NCI-H446 treated with DMSO at 0.1 percent for 48 hours (cell line): Measurements from ENCODE around the gene ZNF117.
"Not testable (repeated sequence)": the region's sequence is repeated elsewhere in the genome, so short reads cannot be mapped to it uniquely, and the experiment has no call there.

Experiments
- DNase-seq: peaks from one replicate; lab custom pipeline; 2025; lab: John Stamatoyannopoulos, UW

Gene ZNF117

DNA sequence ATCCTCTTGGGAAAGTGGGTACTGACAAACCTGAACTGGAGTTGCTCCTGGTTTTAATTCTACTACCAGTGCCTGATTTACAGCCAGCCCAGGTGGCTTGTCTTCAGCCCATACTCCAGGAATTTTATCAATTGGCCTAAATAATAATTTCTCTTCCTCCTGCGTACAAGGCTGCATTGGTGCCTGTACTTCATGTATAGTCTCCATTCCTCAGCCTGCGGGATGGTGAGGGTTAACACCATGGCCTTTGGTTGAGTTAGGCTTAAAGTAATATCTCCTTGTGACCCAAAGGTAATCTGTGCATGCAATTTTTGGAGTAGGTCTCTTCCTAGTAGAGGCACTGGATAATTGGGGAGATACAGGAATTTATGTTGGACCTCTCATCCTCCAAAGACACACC is 5.5 kb upstream of the ZNF117 start:
- DNase-seq, result no peak

DNA sequence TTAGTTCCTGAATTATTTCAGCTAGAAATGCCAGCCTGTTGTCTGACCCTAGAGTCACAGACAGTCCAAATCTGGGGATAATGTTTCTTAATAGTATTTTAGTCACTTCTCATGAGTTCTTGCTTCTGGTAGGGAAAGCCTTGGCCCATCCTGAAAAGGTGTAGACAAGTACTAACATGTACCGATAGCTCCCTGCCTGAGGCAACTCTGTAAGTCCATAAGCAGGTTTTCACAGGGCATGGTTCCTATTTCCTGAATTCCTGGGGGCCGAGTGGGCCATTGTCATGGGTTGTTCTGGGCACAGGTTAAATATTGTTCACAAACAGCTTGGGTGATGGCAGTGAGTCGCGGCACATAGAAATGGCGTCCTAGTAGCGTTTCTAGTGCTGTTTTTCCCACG is 3.1 kb upstream of the ZNF117 start:
- no peak for DNase-seq

DNA sequence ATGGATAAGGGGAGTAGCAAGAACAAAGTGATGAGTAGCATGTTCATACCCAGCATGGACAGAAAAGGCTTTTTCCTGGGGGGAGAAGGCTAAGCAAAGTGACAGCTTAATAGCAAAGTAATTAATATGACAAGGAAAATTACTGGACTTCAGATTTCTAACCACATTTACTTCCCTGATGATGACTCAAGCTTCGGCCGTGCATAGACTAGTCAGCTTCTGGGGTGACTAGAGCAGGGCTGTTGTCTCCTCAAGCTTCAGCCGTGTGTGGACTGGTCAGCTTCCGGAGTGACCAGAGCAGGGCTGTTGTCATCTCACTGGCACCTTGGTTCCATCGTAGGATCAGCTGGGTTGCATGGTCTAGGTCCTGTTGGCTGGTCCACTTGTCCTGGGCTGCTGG is 2.1 kb upstream of the ZNF117 start:
- no peak for DNase-seq

DNA sequence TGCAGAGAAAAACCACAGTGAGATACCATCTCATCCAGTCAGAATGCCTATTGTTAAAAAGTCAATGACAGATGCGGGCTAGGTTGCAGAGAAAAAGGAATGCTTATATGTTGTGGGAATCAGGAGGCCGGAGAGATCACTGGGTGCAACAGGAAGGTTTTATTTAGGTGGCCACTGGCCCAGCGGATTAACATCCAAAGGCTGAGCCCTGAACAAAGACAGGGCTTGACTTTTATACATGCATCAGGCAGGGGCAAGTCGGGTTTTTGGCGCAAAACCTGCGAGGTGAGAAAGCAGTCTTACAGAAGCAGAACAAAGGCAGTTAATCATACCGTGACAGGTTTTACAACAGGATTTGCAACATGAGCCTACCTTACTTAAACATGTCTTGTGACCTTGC is 620 bp downstream of the ZNF117 start:
- no peak for DNase-seq

DNA sequence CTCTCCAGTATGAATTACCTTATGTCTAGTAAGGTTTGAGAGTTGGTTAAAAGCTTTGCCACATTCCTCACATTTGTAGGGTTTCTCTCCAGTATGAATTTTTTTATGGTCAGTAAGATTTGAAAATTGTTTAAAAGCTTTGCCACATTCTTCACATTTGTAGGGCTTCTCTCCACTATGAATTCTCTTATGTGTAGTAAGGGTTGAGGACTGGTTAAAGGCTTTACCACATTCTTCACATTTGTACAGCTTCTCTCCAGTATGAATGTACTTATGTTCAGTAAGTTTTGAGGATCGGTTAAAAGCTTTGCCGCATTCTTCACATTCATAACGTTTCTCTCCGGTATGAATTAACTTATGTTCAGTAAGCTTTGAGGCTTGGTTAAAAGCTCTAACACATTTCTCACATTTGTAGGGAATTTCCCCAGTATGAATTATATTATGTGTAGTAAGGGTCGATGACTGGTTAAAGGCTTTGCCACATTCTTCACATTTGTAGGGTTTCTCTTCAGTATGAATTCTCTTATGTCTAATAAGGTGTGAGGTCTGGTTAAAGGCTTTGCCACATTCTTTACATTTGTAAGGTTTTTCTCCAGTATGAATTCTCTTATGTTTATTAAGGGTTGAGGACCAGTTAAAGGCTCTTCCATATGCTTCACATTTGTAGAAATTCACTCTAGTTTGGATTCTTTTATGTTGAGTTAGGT is 12.2 kb downstream of the ZNF117 start:
- DNase-seq, result no peak

DNA sequence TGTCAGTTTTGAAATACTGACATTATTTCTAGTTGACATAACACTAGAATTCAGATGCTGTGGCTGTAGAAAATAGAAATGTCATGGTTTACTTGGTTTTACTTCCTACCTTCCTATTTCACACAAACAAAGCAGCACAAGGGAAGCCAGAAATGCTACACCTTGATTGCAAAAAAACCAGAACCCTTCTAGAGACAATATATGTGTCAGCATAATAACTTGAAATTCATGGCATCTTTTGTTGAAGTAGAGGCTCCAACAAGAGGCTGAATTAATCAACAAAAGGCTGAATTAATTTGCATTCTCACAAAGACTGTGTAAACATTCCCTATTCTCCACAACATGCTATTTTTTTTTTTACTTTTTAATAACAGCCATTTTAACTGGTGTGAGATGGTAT is 25.2 kb downstream of the ZNF117 start:
- no peak for DNase-seq

DNA sequence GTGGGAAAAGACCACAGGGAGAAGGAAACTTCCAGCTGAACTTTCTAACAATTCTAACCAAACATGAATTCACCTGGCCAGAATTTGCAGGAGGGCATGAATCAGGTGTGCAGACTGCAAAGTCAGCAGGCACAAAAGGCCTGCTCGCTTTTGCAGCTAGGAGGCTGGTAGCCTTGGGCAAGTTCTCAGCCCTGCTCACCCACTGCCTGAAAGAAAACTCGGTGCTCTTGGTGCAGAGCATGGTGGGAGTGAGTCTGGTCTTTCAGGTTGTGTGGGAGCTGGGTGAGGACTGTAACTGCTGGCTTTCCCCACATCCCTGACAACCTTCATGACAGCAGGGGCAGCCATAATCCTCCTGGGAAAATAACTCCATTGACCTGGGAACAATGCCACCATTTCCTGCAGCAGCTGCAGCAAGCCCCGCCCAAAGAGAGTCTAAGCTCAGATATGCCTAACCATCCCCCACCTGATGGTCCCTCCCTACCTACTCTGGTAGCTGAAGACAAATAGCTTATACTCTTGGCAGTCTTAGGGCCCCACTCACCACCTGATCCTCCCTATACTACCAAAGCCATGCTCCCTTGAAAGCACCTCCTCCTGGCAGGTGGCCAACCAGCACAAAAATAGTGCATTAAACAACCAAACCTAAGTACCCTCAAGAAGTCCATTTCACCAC is 31.6 kb downstream of the ZNF117 start:
- DNase-seq, result no peak

DNA sequence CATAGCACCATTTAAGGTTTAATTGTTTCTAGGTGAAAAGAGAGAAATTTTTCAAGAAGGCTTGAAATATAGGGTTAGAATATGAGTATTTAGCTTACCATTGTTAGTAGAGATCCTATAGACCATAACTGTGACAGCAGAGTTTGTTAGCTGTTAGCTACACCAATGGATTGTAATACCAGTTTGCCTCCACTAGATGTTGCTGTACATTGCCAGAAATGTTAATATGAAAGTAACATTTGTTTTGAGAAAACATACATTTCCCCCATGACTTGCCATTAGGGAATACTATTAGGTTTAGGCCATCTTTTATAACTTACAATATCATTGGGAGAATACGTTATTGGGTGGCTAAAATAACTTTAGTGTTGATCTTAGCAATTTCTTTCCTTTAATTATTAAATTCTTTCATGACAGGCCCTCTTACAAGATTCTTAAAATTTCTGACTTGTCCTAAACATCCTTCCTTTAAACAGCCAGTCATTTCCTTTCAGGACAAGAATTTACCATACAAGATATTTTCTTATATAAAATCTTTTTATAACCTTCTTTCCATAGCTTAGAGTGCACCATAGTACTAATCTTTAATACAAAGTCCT is 39.5 kb downstream of the ZNF117 start:
- no peak for DNase-seq

DNA sequence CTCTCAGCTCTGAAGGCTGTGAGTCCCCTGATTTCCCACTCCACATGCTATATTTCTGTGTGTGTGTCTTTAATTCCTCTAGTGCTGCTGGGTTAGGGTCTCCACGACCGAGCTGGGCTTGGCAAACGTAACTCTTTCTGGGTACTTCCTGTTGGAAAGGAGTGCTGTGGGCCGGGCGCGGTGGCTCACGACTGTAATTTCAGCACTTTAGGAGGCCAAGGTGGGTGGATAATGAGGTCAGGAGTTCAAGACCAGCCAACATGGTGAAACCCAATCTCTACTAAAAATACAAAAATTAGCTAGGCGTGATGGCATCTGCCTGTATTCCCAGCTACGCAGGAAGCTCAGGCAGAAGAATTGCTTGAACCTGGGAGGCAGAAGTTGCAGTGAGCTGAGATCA is 40.2 kb downstream of the ZNF117 start:
- DNase-seq, result not testable (repeated sequence)

DNA sequence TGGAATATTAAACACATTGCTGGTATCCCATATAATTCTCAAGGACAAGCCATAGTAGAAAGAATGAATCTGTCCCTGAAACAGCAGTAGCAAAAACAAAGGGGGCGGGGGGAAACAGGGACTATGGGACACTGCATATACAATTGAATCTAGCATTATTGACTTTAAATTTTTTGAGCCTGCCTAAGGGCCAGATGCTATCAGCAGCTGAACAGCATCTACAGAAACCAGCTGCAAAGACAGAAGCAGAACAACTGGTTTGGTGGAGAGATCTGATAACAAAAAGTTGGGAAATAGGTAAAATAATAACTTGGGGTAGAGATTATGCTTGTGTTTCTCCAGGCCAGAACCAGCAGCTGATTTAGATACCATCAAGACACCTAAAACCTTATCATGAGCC is 42.1 kb downstream of the ZNF117 start:
- DNase-seq, result not testable (repeated sequence)

DNA sequence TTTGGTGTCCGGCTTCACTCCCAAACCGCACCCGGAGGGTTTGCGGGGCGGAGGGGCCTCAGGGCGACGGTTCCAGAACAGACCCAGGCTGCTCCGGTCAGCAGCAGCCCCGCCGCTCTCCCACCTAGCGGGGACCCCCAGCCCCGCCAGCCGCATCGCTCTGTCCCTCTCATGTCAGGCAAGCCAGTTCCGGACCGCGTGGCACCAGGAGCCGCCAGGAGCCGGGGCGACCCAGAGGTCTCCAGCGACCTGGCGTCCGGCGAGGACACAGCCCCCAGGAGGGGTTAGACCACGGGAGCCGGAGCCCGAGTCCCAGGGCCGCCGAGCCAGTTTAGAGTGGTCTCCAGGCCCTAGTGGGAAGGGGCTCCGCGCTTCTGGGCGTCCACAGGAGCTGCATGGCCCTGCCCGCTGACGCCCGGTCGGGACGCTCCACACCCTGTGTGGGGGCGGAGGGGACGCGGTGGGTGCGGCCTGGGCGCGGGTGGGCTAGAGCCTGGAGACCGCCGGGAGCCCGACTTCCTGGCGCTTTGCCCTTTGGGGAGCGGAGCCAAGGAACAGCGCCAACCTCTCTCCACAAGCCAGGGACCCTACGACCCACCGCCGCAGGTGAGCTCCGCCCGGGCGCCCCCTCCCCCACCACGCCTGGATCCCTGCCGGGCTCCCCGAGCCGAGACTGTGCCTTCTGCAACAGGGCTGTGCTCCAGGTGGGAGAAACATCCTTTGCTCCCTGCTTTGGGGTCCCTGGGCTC is 43.4 kb downstream of the ZNF117 start:
- no peak for DNase-seq

DNA sequence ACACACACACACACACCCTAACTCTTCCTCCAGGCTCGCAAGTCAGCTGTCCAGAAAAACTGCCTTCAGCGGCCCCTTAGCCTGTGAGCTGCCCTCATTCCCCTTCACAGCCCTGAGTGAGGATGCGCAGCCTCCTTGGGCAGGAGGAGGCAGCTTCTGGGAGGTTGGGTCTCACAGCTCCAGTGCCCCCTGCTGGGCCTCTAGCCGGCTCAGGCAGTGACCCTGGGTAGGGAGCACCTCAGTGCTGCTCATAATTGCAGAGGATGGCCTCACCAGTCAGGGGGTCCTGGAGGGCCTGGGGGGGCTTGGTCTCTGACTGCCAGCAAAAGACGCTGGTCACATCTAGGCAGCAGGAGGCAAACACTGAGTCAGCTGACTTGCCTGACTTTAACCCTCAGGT is 44.1 kb downstream of the ZNF117 start:
- no peak for DNase-seq

DNA sequence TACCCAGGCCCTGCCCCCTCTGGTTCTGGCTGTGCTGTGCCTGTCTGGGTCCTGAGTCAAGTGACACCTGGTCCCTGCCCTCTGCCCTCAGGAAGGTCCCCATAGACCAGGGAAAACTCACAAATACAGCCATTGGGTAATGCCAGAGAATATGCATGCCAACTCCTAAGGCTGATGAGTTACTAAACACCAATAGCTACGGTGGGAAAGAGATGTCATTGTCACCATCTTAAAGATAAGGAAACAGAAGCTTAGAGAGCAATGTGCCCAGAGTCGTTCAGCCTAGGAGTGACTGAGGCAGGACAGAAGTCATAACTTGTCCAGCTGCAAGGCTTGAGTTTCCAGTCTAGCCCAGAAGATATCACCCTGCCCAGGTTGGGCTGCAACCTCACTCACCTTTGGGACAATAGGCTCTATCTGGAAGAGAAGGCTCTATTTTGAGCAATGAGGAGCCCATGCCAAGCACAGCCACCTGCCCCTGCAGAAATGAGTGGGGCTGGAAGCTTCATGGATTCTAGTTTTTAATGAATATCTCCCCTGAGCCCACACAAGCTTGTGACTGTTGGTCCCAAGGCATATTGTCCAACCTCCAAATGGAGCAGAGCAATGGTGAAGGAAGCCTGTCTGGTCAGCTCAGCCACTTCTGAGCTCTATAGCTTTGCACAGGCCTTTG is 45.2 kb downstream of the ZNF117 start:
- no peak for DNase-seq

DNA sequence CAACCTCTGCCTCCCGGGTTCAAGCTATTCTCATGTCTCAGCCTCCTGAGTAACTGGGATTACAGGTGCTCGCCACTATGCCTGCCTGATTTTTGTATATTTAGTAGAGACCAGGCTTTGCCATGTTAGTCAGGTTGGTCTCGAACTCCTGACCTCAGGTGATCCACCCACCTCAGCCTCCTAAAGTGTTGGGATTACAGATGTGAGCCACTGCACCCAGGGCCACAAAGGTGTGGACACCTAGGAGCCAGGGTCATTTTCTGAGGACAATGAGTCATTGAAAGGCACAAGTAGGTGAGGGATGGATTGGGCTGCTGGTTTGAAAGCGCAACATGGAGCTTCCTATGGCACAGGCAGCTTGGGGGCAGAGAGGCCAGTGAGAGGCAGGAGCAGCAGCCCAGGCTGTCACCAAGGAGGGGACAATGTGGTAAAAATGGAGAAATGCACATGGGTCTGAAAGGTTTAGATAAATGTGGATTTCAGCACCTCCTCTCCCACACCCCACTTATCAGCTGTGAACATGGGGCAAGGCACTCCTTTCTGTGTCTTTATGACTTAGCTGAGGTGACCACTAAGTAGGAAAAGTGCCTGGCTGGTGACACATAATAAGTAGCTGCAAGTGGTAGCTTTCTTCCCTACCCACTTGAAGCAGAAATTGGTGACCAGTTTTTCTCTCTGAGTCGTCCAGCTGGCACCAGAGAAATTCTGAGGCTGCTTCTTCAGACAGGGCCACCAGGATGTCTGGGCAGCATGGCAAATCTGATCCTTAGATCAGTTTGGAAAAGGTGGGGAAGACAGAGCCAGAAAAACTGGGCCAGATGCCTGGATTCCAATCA is 46.0 kb downstream of the ZNF117 start:
- not testable (repeated sequence) for DNase-seq

DNA sequence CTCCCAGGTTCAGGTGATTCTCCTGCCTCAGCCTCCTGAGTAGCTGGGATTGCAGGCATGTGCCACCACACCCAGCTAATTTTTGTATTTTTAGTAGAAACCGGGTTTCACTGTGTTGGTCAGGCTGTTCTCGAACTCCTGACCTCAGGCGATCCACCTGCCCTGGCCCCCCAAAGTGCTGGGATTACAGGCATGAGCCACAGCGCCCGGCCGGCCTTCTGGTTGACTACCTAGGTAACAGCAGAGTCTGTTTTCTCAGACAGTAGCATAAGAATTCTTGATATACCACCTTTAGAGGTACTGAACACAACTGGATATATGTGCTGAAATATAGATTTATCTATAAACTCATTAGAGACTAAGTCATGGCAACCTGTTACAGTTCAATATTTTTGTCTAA is 50.8 kb downstream of the ZNF117 start:
- DNase-seq, result not testable (repeated sequence)

DNA sequence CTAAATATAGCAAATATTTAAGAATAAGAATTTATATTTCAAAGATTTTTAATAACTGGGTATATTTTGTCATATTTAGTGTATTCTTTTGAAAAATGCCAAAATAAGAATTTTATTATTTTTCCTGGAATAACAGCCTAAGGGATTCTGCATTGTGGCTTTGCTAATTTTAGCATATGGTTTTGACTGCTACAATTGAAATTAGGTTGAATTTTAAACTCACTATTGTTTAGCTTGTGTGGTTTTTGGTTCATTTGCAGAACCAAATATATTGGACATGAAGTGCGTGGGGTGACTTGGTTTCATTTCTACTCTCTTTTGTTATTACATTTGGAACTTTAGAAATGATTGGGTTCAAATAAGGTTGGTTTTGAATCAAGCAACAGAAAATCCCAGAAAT is 52.3 kb downstream of the ZNF117 start:
- no peak for DNase-seq

DNA sequence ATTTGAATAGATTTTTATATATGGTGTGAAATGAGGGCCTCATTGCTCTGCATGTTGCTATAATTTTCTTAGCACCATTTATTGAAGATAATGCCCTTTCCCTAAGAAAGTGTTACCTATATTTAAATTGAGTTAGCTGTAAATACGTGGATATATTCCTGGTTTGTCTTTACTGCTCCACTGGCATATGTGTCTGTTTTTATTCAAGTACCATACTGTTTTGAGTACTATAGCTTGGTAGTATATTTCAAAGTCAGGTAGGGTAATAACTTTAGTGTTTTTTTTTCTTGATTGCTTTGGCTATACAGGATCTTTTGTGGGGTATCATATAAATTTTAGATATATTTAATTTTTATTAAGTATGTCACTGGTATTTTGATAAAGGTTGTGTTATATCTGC is 56.4 kb downstream of the ZNF117 start:
- DNase-seq, result no peak

DNA sequence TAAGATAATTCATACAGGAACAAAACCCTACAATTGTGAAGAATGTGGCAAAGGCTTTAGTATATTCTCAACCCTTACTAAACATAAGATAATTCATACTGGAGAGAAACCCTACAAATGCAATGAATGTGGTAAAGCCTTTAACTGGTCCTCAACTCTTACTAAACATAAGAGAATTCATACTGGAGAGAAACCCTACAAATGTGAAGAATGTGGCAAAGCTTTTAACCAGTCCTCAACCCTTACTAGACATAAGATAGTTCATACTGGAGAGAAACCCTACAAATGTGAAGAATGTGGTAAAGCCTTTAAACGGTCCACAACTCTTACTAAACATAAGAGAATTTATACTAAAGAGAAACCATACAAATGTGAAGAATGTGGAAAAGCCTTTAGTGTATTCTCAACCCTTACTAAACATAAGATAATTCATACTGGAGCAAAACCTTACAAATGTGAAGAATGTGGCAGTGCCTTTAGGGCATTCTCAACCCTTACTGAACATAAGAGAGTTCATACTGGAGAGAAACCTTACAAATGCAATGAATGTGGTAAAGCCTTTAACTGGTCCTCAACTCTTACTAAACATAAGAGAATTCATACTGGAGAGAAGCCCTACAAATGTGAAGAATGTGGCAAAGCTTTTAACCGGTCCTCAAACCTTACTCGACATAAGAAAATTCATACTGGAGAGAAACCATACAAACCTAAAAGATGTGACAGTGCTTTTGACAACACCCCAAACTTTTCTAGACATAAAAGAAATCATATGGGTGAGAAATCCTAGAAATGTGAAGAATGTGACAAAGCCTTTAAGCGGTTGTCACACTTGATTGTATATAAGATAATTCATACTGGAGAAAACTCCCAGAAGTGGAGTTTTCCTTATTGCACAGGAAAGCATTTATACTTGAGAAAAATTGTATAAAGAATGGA is 62.3 kb downstream of the ZNF117 start:
- DNase-seq, result not testable (repeated sequence)
